PC-9 (cell line): ENCODE data around the gene GBA3.

Experiments
- EZH2 ChIP-seq: fragments of 200-600 bp; sonication (generic); IDR thresholded peaks from 2 replicates; pipeline ENCODE4 v1.8.0; 2017; ENCODE audit warnings: antibody characterized with exemption, low read depth
- TF ChIP-seq, protein P1 (sequence below): fragments of 200-600 bp; sonication (generic); conservative IDR thresholded peaks from 2 replicates; pipeline ENCODE4 v1.6.1; 2017; ENCODE audit warnings: mixed run types, antibody characterized with exemption, mild to moderate bottlenecking, moderate library complexity

DNA sequence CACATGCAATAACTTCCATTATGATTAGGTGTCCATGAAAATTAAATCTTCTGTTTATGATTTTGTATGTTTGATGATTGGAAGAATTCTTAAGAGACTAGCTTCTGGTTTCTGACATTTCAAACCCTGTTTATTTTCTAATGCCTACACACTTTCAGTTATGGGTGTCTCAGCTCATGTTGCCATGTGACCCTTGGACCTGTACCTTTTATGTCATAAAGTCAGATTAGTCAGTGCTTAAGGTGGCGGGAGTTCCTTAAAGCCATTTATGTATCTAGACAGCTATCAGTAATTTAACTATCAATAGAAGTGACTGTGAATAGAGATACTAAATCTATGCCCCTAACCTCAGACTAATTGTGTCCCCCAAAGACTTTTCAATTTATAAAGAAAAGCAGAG lies 155.6 kb downstream of the GBA3 start:
- TF ChIP-seq, protein P1, sequence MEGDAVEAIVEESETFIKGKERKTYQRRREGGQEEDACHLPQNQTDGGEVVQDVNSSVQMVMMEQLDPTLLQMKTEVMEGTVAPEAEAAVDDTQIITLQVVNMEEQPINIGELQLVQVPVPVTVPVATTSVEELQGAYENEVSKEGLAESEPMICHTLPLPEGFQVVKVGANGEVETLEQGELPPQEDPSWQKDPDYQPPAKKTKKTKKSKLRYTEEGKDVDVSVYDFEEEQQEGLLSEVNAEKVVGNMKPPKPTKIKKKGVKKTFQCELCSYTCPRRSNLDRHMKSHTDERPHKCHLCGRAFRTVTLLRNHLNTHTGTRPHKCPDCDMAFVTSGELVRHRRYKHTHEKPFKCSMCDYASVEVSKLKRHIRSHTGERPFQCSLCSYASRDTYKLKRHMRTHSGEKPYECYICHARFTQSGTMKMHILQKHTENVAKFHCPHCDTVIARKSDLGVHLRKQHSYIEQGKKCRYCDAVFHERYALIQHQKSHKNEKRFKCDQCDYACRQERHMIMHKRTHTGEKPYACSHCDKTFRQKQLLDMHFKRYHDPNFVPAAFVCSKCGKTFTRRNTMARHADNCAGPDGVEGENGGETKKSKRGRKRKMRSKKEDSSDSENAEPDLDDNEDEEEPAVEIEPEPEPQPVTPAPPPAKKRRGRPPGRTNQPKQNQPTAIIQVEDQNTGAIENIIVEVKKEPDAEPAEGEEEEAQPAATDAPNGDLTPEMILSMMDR, result no peak
- no peak for TF ChIP-seq EZH2
